Thymus (tissue), 11 donors: ENCODE results near the gene MCRS1. TPM values are rescaled to one million over a fixed set of nuclear protein-coding genes. Genes with fewer than 3 reads are reported as not detected.
"Not testable (repeated sequence)": the region's sequence is repeated elsewhere in the genome, so short reads cannot be mapped to it uniquely, and the experiment has no call there.

ENCODE experiments used
- DNase-seq, 9 donors: peaks; one replicate each; pipeline ENCODE4 v3.0.0-alpha.2; 2013; ENCODE audit warnings: low spot score in 9 of 9, low read depth in 6 of 9, missing footprints in 1 of 9
- H3K27ac ChIP-seq, 2 donors: one replicate each; pipeline ENCODE4 v1.5.1; 2013; ENCODE audit warnings: control low read depth in 1 of 2, low read depth in 1 of 2, low read length in 1 of 2, mild to moderate bottlenecking in 1 of 2, moderate library complexity in 1 of 2
- H3K27me3 ChIP-seq, 2 donors: one replicate each; pipeline ENCODE4 v1.5.1; 2013; ENCODE audit warnings: low read length in 1 of 2; ENCODE audit not compliant: control insufficient read depth in 2 of 2, insufficient read depth in 1 of 2
- H3K36me3 ChIP-seq, 2 donors: one replicate each; pipeline ENCODE4 v1.5.1; 2013; ENCODE audit warnings: low read length in 1 of 2, mild to moderate bottlenecking in 1 of 2, moderate library complexity in 1 of 2; ENCODE audit not compliant: control insufficient read depth in 2 of 2, insufficient read depth in 2 of 2
- H3K4me1 ChIP-seq, 2 donors: one replicate each; pipeline ENCODE4 v1.5.1; 2013; ENCODE audit warnings: low read length in 2 of 2; ENCODE audit not compliant: control insufficient read depth in 2 of 2, insufficient read depth in 2 of 2
- H3K4me3 ChIP-seq, 2 donors: one replicate each; pipeline ENCODE4 v1.5.1; 2013; ENCODE audit warnings: low read length in 2 of 2, control low read depth in 1 of 2, mild to moderate bottlenecking in 1 of 2
- H3K9me3 ChIP-seq, 2 donors: one replicate each; pipeline ENCODE4 v1.5.1; 2013; ENCODE audit warnings: low read length in 1 of 2, mild to moderate bottlenecking in 1 of 2; ENCODE audit not compliant: control insufficient read depth in 2 of 2, insufficient read depth in 1 of 2
- WGBS: extraction: QIAGEN DNeasy Blood & Tissue Kit; methylation state at CpG from one replicate; pipeline ENCODE4 v1.1.7; 2013; 5-methylcytosine and 5-hydroxymethylcytosine counted together
- polyA plus RNA-seq: library from polyadenylated mRNA; stranded (reverse); fragments of 200-250 nt; gene quantifications from one replicate; pipeline ENCODE4 v1.2.3, GENCODE V29; 2013
- total RNA-seq: library from RNA; stranded (reverse); fragments of 120-200 nt; gene quantifications from one replicate; pipeline ENCODE4 v1.2.4, GENCODE V29; 2013
- donor health status: healthy.

The MCRS1 gene
- total and polyA plus RNA-seq, 2 donors, result 52.6 to 65.5 TPM

DNA sequence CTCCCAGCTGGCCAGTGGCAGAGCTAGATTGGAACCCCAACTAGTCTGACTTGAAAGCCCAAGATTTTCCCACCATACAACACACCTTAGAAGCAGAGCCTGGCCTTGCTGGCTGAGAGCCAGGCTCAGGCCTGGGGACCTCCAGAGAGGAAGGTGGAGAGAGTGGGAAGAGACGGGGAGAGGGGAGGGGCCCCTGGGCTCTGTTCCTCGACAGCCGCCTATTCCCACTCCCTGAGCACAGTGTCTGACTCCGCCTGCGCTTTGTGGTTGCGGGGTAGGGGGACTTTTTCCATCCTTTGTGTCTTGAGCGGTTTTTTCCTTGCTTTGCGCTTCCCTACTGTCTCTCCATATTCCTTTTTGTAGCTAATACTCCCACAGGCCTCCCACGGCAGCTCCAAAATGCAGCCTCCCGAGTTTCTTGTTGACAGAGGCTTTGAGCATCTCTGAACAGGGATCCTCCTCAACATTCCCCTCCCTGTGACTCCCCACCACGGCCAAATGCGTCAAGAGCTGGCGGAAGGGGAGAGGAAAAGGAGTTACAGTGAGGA, 33.1 kb downstream of the MCRS1 start:
- Histone ChIP-seq H3K36me3 (no peaks in the 10 kb centered on the region), H3K4me1 (peaks cover 13 to 20% of the 10 kb centered on the region in 2 donors), H3K4me3 (no peak overlapping the region), H3K27me3 (peaks cover 34 to 56% of the 10 kb centered on the region in 2 donors), H3K9me3 (peaks cover 0 to 3% of the 10 kb centered on the region in 2 donors), H3K27ac (no peak overlapping the region)
- no peak for DNase-seq
- 89% methylated on average over 13 of the region's 13 CpGs for WGBS

DNA sequence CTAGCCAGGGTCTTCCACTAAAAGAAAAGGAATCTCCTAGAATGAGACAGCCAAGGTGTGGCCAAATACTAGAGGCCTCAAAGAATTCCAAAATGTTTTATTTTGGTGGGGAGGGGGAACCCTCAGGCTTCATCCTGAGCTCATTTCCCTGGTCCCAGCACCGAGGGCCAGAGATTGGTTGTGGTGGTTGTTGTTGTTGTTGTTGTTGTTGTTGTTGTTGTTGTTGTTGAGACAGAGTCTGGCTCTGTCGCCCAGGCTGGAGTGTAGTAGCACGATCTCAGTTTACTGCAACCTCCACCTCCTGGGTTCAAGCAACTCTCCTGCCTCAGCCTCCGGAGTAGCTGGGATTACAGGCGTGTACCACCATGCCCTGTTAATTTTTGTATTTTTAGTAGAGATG, 33.8 kb downstream of the MCRS1 start:
- not testable (repeated sequence) for H3K4me3 ChIP-seq, H3K27ac ChIP-seq, DNase-seq, H3K36me3 ChIP-seq, H3K9me3 ChIP-seq
- Histone ChIP-seq H3K4me1 (peaks cover 8 to 14% of the 10 kb centered on the region in 2 donors), H3K27me3 (peaks cover 27 to 49% of the 10 kb centered on the region in 2 donors)
- 86% methylated on average over 5 of the region's 5 CpGs for WGBS

- WGBS, result 96% methylated on average over 10 of the region's 10 CpGs
- DNase-seq, result no peak
- H3K36me3 ChIP-seq, result no peaks in the 10 kb centered on the region
- no peaks in the 10 kb centered on the region for H3K9me3 ChIP-seq
- peaks cover 22 to 44% of the 10 kb centered on the region in 2 donors for H3K27me3 ChIP-seq
- no peak overlapping the region for H3K27ac ChIP-seq
- no peak overlapping the region for H3K4me3 ChIP-seq
- peaks cover 6 to 10% of the 10 kb centered on the region in 2 donors for H3K4me1 ChIP-seq
Observed at GRCh38 chr12:49533331-49533730, 34.6 kb downstream of the MCRS1 start.

GRCh38 chr12:49531745-49532144, 36.2 kb downstream of the MCRS1 start:
- Histone ChIP-seq H3K36me3 (no peaks in the 10 kb centered on the region), H3K4me3 (no peak overlapping the region), H3K4me1 (no peaks in the 10 kb centered on the region), H3K9me3 (no peaks in the 10 kb centered on the region), H3K27ac (no peak overlapping the region), H3K27me3 (peaks cover 9 to 28% of the 10 kb centered on the region in 2 donors)
- WGBS, result 95% methylated on average over 2 of the region's 2 CpGs
- no peak for DNase-seq

GRCh38 chr12:49529414-49529813, 38.5 kb downstream of the MCRS1 start:
- DNase-seq, result no peak
- peaks cover 14 to 20% of the 10 kb centered on the region in 2 donors for H3K36me3 ChIP-seq
- peaks cover 0 to 5% of the 10 kb centered on the region in 2 donors for H3K27me3 ChIP-seq
- 97% methylated on average over 1 of the region's 1 CpG for WGBS
- H3K27ac ChIP-seq, result no peak overlapping the region
- H3K9me3 ChIP-seq, result no peaks in the 10 kb centered on the region
- H3K4me1 ChIP-seq, result no peaks in the 10 kb centered on the region
- H3K4me3 ChIP-seq, result no peak overlapping the region

GRCh38 chr12:49527361-49528130, 40.4 kb downstream of the MCRS1 start:
- Histone ChIP-seq H3K27ac (no peak overlapping the region), H3K4me3 (no peak overlapping the region), H3K4me1 (no peaks in the 10 kb centered on the region), H3K27me3 (no peaks in the 10 kb centered on the region), H3K36me3 (peaks cover 14 to 26% of the 10 kb centered on the region in 2 donors), H3K9me3 (no peaks in the 10 kb centered on the region)
- WGBS, result 88% methylated on average over 7 of the region's 7 CpGs
- DNase-seq, result no peak

DNA sequence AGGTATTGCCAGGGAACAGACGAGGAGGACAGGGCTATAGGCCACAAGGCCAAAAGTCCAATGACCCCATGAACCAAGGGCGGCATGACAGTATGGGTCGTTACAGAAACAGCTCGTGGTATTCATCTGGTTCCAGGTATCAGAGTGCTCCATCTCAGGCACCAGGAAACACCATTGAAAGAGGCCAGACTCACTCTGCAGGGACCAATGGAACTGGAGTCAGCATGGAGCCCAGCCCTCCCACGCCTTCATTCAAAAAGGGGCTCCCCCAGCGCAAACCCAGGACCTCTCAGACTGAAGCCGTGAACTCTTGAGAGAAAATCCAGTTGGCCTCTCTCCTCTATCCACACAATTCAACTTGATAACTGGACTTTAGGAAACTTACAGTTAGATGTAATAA, 42.0 kb downstream of the MCRS1 start:
- no peak for DNase-seq
- H3K9me3 ChIP-seq, result no peaks in the 10 kb centered on the region
- peaks cover 16 to 30% of the 10 kb centered on the region in 2 donors for H3K36me3 ChIP-seq
- H3K4me3 ChIP-seq, result no peak overlapping the region
- H3K27ac ChIP-seq, result no peak overlapping the region
- H3K27me3 ChIP-seq, result no peaks in the 10 kb centered on the region
- no peaks in the 10 kb centered on the region for H3K4me1 ChIP-seq
- WGBS, result 99% methylated on average over 7 of the region's 7 CpGs

- no peak for DNase-seq
- Histone ChIP-seq H3K4me1 (no peaks in the 10 kb centered on the region), H3K27ac (no peak overlapping the region), H3K4me3 (no peak overlapping the region), H3K27me3 (no peaks in the 10 kb centered on the region), H3K36me3 (peaks cover 18 to 30% of the 10 kb centered on the region in 2 donors), H3K9me3 (no peaks in the 10 kb centered on the region)
- WGBS, result 96% methylated on average over 6 of the region's 6 CpGs
Observed at GRCh38 chr12:49524660-49525324, 43.1 kb downstream of the MCRS1 start.

DNA sequence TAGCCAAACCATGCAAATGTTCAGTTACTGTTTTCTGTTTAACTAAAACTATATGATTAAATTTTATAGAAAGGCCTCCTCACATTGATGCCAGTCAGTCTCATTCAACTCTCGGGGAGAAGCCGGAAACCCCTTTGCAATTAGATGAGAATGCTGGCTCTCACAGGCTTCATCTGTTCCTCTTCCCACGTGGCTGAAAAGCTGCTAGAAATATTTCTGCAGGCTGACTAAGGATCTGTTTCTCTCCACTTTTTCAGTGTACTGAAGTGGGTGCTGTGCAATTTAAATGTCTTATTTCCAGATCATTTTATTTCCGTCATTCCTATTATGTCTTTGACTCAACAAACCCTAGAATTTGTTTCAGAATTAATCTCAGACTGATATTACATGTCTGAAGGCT, 46.6 kb downstream of the MCRS1 start:
- peaks cover 23 to 28% of the 10 kb centered on the region in 2 donors for H3K36me3 ChIP-seq
- no peaks in the 10 kb centered on the region for H3K9me3 ChIP-seq
- H3K27ac ChIP-seq, result no peak overlapping the region
- DNase-seq, result no peak
- no peak overlapping the region for H3K4me3 ChIP-seq
- no peaks in the 10 kb centered on the region for H3K4me1 ChIP-seq
- H3K27me3 ChIP-seq, result no peaks in the 10 kb centered on the region
- 97% methylated on average over 4 of the region's 4 CpGs for WGBS
